GM10248 (cell line): Measurements from ENCODE around the gene B9D2.

ENCODE experiments used
- CTCF ChIA-PET: fragments of 300-600 bp; sonication (Branson Sonifier 250); formaldehyde crosslinking; extraction: SDS; loops from one replicate; lab custom pipeline; 2021; ENCODE audit warnings: antibody characterized with exemption; lab: Yijun Ruan, JAX
- POLR2A ChIA-PET: fragments of 350-650 bp; sonication (Branson Sonifier 250); formaldehyde crosslinking; extraction: SDS; loops from one replicate; lab custom pipeline; 2020; ENCODE audit warnings: antibody characterized with exemption; lab: Yijun Ruan, JAX
- DNase-seq: peaks from one replicate; pipeline ENCODE4 v3.0.0; 2012; ENCODE audit errors: extremely low spot score
- TF ChIP-seq, protein P1 (sequence below): IDR thresholded peaks from 2 replicates; pipeline ENCODE4 v1.5.1; 2012; ENCODE audit warnings: mild to moderate bottlenecking, low read depth; ENCODE audit errors: extremely low read depth, missing control alignments, control extremely low read depth

The B9D2 gene

DNA sequence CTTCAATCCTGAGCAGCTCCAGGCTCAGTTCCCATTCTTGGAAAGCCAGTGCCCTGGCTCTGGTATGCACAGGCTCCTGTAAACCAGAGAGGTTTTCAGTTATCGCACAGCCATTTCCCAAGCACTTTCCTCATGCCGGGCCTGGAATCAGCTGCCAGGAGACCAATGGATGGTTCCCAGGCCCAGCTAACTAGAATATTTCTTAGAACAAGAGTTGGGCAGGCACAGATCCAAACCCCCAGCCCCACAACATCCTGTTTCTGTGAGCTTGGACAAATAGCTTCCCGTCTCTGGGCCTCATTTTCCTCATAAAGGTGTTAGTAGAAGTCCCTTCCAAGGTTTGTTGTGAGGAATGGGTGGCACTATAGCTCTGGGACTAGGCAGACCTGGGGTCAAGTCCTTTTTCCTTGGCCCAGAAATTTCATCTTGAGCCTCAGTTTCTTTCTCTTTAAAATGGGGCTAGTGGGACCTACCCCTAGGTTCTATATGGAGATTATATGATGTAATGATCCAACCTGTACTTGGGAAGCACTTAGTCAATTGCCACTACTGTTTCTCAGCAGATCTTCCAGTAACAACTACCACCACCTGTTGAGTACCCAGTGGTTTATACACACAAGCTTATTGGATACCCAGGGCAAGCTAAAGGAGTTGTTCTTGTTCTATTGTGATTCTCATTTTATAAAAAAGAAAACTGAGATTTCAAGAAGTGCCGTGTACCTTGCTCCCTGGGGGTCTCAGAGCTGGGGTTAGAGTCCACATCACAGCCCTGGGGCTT, 59.1 kb downstream of the B9D2 start:
- TF ChIP-seq, protein P1, sequence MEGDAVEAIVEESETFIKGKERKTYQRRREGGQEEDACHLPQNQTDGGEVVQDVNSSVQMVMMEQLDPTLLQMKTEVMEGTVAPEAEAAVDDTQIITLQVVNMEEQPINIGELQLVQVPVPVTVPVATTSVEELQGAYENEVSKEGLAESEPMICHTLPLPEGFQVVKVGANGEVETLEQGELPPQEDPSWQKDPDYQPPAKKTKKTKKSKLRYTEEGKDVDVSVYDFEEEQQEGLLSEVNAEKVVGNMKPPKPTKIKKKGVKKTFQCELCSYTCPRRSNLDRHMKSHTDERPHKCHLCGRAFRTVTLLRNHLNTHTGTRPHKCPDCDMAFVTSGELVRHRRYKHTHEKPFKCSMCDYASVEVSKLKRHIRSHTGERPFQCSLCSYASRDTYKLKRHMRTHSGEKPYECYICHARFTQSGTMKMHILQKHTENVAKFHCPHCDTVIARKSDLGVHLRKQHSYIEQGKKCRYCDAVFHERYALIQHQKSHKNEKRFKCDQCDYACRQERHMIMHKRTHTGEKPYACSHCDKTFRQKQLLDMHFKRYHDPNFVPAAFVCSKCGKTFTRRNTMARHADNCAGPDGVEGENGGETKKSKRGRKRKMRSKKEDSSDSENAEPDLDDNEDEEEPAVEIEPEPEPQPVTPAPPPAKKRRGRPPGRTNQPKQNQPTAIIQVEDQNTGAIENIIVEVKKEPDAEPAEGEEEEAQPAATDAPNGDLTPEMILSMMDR = no peak
- no peak for DNase-seq
- POLR2A ChIA-PET = interaction anchor here (1.0 kb wide), 1 partner anchor 9 kb away, joined by 3 read pairs; no protein-coding TSS in a partner anchor
- CTCF ChIA-PET = interaction anchor here (0.8 to 2.8 kb wide), 7 partner anchors 9 to 160 kb away, joined by 3 to 10 read pairs (median 3); partner anchors contain the start of gene HNRNPUL1
